Tibial nerve (tissue), 4 donors: ENCODE data around the gene CIART. TPM values are rescaled to one million over a fixed set of nuclear protein-coding genes. Genes with fewer than 3 reads are reported as not detected.
"Not testable (repeated sequence)": the region's sequence is repeated elsewhere in the genome, so short reads cannot be mapped to it uniquely, and the experiment has no call there.

Experiments
- DNase-seq, 2 donors: peaks; one replicate each; pipeline ENCODE4 v3.0.0-alpha.2; 2019; ENCODE audit warnings: low spot score in 2 of 2
- H3K27ac ChIP-seq, 4 donors: fragments of 200-600 bp; sonication (generic) in 3 of 4; one replicate each; pipeline ENCODE4 v1.5.1; 2017 to 2019; ENCODE audit warnings: mild to moderate bottlenecking in 1 of 4
- H3K27me3 ChIP-seq, 2 donors: fragments of 200-600 bp; sonication (generic) in 1 of 2; one replicate each; pipeline versions ENCODE4 v1.5.1 to v1.6.0; 2017 to 2019
- H3K36me3 ChIP-seq, 3 donors: fragments of 200-600 bp; sonication (generic); one replicate each; pipeline ENCODE4 v1.5.1; 2018 to 2019
- H3K4me1 ChIP-seq, 4 donors: fragments of 200-600 bp; sonication (generic) in 3 of 4; one replicate each; pipeline ENCODE4 v1.5.1; 2017 to 2019
- H3K4me3 ChIP-seq, 4 donors: fragments of 200-600 bp; sonication (generic) in 3 of 4; one replicate each; pipeline ENCODE4 v1.5.1; 2017 to 2019; ENCODE audit warnings: mild to moderate bottlenecking in 1 of 4, moderate library complexity in 1 of 4
- H3K9me3 ChIP-seq, 4 donors: fragments of 200-600 bp; sonication (generic) in 3 of 4; one replicate each; pipeline ENCODE4 v1.5.1; 2017 to 2019
- EP300 ChIP-seq, 2 donors: sonication (generic); formaldehyde crosslinking; IDR thresholded peaks; one replicate each; pipeline ENCODE4 v1.6.1; 2017; ENCODE audit warnings: antibody characterized with exemption in 2 of 2, mild to moderate bottlenecking in 1 of 2
- POLR2A ChIP-seq, 2 donors: fragments of 450-650 bp; IDR thresholded peaks; one replicate each; pipeline ENCODE4 v1.6.1; 2017; ENCODE audit warnings: antibody characterized with exemption in 2 of 2, mild to moderate bottlenecking in 2 of 2, moderate library complexity in 2 of 2
- WGBS, 2 donors: methylation state at CpG; one replicate each; pipeline ENCODE4 v1.1.5; 2018; 5-methylcytosine and 5-hydroxymethylcytosine counted together
- total RNA-seq, 4 donors: library from RNA; depleted of rRNA; stranded (reverse); fragments of >200 nt; gene quantifications; one replicate each; pipeline ENCODE4 v1.1.0, GENCODE V29; 2016
- TF ChIP-seq, protein P1 (sequence below), 5 experiments: fragments of 200-600 bp in 3 of 5; fragments of 450-650 bp in 2 of 5; sonication (generic) in 3 of 5; IDR thresholded peaks; one replicate each; pipeline ENCODE4 v1.5.1; 2016 to 2019; ENCODE audit warnings: antibody characterized with exemption in 5 of 5, mild to moderate bottlenecking in 3 of 5, moderate library complexity in 2 of 5

The CIART gene
- total RNA-seq, 4 donors from 2014 or later = 2.7 to 12.8 (median 6.4) TPM

DNA sequence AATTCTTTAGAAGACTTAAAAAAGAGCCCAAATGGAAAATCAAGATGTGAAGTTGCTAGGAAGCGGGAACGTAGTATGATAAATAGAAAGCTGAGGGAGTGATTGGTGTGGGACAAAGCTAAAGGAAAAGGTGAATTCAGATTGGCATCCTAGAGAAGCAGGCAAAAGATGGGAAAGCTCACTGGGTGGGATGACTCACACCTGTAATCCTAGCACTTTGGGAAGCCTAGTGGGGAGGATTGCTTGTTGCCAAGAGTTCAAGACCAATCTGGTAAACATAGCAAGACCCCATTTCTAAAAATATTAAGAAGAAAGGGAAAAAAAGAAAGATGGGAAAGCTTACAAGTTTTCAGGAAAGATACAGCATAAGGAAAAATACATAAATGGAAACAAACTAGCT lies 13.1 kb downstream of the CIART start:
- no peak overlapping the region for H3K27ac ChIP-seq
- no peak for DNase-seq
- no peaks in the 10 kb centered on the region for H3K27me3 ChIP-seq
- H3K9me3 ChIP-seq = no peaks in the 10 kb centered on the region
- H3K36me3 ChIP-seq = peaks cover 0 to 54% (median 0%) of the 10 kb centered on the region in 3 donors
- TF ChIP-seq POLR2A (IDR thresholded peaks at IDR 0.05) = no peak
- TF ChIP-seq, protein P1, sequence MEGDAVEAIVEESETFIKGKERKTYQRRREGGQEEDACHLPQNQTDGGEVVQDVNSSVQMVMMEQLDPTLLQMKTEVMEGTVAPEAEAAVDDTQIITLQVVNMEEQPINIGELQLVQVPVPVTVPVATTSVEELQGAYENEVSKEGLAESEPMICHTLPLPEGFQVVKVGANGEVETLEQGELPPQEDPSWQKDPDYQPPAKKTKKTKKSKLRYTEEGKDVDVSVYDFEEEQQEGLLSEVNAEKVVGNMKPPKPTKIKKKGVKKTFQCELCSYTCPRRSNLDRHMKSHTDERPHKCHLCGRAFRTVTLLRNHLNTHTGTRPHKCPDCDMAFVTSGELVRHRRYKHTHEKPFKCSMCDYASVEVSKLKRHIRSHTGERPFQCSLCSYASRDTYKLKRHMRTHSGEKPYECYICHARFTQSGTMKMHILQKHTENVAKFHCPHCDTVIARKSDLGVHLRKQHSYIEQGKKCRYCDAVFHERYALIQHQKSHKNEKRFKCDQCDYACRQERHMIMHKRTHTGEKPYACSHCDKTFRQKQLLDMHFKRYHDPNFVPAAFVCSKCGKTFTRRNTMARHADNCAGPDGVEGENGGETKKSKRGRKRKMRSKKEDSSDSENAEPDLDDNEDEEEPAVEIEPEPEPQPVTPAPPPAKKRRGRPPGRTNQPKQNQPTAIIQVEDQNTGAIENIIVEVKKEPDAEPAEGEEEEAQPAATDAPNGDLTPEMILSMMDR (IDR thresholded peaks at IDR 0.05) = no peak
- no peak for TF ChIP-seq EP300 (IDR thresholded peaks at IDR 0.05)
- WGBS, 2 donors = 89 to 93% methylated on average over 2 of the region's 2 CpGs
- H3K4me3 ChIP-seq = no peak overlapping the region
- peaks cover 0 to 25% (median 8%) of the 10 kb centered on the region in 4 donors for H3K4me1 ChIP-seq

DNA sequence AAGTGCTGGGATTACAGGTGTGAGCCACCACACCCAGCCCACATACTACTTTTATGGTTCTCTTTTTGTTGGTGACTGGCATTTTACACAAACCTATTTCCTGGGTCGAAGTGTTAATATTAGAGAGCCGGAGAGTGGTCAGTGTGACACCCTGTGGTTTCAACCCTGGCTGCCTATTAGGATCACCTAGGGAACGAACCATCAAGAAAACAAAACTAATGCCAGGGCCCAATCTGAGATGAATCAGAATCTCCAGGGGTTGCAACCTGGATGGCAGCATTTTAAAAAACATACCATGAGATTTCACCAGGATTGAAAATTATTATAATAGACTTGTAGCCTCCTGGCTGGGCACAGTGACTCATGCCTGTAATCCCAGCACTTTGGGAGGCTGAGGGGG lies 17.4 kb downstream of the CIART start:
- no peaks in the 10 kb centered on the region for H3K9me3 ChIP-seq
- TF ChIP-seq EP300 (IDR thresholded peaks at IDR 0.05) (no peak), POLR2A (IDR thresholded peaks at IDR 0.05) (no peak)
- TF ChIP-seq, protein P1 (IDR thresholded peaks at IDR 0.05) = no peak
- H3K27ac ChIP-seq = no peak overlapping the region
- peaks cover 0 to 96% (median 5%) of the 10 kb centered on the region in 3 donors for H3K36me3 ChIP-seq
- no peak for DNase-seq
- H3K4me3 ChIP-seq = no peak overlapping the region
- H3K4me1 ChIP-seq = peaks cover 0 to 9% (median 2%) of the 10 kb centered on the region in 4 donors
- WGBS, 2 donors = 91 to 96% methylated on average over 3 of the region's 3 CpGs
- no peaks in the 10 kb centered on the region for H3K27me3 ChIP-seq

DNA sequence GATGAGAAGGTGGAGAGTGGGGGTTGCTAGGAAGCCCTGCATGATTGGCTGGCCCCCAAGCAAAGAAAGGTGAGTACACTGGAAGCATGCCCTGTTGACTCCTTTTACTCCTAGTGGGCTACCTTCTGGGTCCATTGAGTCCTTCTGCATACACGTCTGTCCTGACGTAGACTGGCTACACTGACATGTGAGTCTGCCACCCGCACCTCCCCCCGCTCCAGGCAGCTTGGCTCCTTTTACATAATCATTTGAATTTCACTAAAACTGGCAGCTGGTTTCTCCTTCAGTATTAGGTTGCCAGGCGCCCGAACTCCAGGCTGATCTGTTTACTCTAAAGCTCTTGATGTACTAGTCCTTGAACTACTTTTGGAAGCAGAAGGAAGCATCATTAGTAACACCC lies 20.0 kb downstream of the CIART start:
- WGBS, 2 donors = 89 to 90% methylated on average over 6 of the region's 6 CpGs
- Histone ChIP-seq H3K27me3 (no peaks in the 10 kb centered on the region), H3K4me3 (no peak overlapping the region), H3K4me1 (no peaks in the 10 kb centered on the region), H3K9me3 (no peaks in the 10 kb centered on the region), H3K27ac (no peak overlapping the region), H3K36me3 (peaks cover 0 to 87% (median 5%) of the 10 kb centered on the region in 3 donors)
- DNase-seq = no peak
- TF ChIP-seq POLR2A (IDR thresholded peaks at IDR 0.05) = no peak
- TF ChIP-seq EP300 (IDR thresholded peaks at IDR 0.05) = no peak
- TF ChIP-seq, protein P1 (IDR thresholded peaks at IDR 0.05) = no peak

DNA sequence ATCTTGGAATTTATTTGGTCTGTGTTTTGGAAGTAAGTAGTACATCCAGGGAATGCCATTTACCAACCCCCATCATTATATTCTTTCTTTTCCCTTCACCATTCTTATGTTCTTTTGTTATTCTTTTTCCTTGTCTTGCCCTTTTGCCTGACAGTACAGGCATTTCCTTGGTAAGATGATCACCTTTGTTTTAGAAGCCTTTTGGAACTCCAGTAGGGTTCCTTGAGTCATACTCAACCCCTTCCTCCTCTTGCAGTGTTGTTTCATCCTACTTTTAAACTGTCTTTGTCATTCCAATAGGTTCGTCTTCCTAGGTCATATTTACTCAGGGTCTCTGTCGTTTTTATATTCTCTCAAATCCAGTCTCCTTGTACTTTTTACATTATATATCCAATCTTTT lies 20.5 kb downstream of the CIART start:
- TF ChIP-seq EP300 (IDR thresholded peaks at IDR 0.05) (no peak), POLR2A (IDR thresholded peaks at IDR 0.05) (no peak)
- TF ChIP-seq, protein P1 (IDR thresholded peaks at IDR 0.05) = no peak
- Histone ChIP-seq H3K4me3 (no peak overlapping the region), H3K4me1 (no peaks in the 10 kb centered on the region), H3K27me3 (no peaks in the 10 kb centered on the region), H3K36me3 (peaks cover 0 to 87% (median 5%) of the 10 kb centered on the region in 3 donors), H3K9me3 (no peaks in the 10 kb centered on the region), H3K27ac (no peak overlapping the region)
- no peak for DNase-seq
- WGBS, 2 donors = 86 to 91% methylated on average over 2 of the region's 2 CpGs

DNA sequence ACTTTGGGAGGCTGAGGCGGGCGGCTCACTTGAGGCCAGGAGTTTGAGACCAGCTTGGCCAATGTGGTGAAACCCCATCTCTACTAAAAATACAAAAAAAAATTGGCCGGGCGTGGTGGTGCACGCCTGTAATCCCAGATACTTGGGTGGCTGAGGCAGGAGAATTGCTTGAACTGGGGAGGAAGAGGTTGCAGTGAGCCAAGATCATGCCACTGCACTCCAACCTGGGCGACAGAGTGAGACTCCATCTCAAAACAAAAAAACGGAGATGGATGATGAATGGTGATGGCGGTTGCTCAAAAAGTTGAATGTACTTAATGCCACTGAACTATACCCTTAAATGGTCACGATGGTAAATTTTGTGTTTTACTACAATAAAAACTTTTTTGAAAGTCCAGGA lies 26.2 kb downstream of the CIART start:
- not testable (repeated sequence) for H3K4me1 ChIP-seq, H3K27ac ChIP-seq, H3K9me3 ChIP-seq, DNase-seq, H3K27me3 ChIP-seq, H3K4me3 ChIP-seq
- peaks cover 0 to 57% (median 0%) of the 10 kb centered on the region in 3 donors for H3K36me3 ChIP-seq
- 93 to 94% methylated on average over 9 of the region's 9 CpGs for WGBS, 2 donors
